ENCODE measurements around the gene SSH2.

Gene SSH2

GRCh38 chr17:29595943-29596774 lies 333.9 kb downstream of the SSH2 start:
- DNase-seq, result no peak

- no peak for DNase-seq
Observed at GRCh38 chr17:29595107-29595942, 334.7 kb downstream of the SSH2 start.

GRCh38 chr17:29594519-29595090 lies 335.4 kb downstream of the SSH2 start:
- DNase-seq, result no peak

DNA sequence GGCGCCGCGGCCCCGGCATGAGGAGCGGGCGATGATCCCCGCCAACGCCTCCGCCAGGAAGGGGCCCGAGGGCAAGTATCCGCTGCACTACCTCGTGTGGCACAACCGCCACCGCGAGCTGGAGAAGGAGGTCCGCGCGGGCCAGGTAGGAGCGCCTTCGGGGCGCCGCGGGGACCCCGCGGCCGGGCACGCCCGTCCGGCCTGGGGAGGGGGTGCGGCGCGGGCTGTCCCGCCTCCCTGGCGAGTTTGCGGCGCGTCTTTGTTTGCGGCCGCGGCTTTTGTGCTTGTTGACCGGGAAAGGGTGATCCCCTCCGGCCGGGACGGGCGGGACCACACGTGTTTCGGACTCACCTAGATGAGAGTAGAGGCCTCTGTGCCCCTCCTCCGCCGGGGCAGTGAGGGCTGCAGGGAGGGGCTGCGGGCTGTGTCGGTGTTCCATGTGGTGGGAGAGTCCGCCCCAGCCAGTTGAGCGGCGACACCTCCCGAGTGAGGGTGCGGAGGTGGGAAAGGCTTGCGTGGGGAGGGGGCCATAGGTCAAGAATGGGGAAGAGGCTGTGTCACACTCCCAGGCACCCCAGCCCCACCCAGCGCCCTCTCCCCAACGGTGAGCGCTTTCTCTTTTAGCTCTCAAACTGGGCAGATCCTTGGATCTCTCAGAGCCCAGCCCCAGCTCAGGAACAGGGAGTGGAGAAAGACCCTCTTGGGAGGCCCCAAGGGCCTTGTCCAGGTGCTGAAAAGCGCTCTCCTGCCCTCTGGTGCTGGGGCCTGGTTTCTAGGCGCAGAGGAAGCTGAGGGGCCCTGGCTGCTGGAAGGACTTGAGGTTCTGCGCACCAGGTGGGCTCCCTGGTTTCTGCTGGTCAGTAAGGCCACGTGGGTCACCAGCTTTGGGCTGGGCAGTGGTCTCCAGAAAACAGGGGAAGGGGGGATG lies 336.2 kb downstream of the SSH2 start:
- DNase-seq, result peak; percentile 55

DNA sequence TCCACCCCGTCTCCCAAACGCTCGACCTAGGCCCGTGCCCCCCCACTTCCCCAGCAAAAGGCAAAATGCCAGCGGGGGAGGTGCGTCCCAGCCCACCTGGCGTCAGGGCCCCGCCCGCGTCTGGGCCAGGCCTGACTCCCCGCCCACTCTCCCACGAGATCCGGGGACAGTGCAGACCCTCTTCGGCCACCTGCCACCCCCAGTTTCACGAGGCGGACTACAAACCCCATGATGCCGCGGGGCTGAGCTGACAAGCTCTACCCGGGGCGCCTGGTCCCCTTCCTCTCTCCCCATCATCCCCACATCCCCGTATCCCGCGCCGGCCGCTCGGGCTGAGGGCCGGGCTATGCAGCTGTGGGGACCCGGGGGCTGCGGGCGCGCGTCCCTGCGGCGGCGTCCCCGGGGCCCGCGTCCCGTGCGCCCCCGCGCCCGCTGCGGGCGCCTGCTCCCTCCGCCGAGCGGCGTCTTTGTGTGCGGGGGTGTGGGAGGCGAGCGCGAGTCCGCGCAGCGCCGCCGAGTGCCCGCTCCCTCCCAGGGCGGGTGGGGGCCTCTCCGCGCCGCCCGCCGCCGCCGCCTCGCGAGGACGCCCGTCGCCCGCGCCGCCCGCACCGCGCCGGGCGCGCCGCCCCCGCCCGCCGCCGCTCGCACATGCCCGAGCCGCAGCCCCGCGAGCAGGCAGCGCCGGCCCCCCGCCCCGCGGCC lies 337.0 kb downstream of the SSH2 start, which contains the start of gene ANKRD13B:
Gene ANKRD13B, plus strand, starts transcription at position 283 of the 702 bp plus-strand sequence. CDS start 490 bp downstream, outside the sequence.
- peak; percentile 74 for DNase-seq

- peak; percentile 93 for DNase-seq
Observed at GRCh38 chr17:29591737-29592608, 338.1 kb downstream of the SSH2 start.

DNA sequence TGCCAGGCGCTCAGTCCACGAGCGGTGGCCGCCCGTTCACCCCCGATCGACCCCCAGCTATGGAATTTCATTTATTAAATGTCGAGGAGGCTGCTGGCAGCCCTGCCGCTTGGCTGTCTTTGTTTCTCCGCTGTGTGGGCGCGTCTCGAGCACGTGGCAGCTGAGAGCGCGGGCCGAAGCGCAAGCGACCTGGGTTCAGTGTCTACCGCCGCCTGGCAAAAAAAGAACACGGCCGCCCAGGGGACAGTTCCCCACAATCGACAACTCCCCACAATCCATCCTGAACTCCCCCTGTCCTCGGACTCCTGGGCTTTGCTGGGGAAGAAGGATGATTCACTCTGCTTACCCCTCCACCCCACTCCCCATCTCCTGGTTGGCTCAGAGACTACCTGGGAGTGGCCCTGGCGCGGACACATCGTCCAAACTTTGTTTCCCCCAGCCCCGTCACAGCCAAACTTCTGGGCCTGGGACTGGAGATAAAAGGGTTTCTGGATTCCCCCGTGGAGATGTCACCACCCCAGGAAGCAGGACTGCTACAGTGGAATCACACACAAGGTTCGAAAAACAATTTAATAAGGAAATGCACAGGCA lies 338.8 kb downstream of the SSH2 start:
- DNase-seq, result peak; percentile 70

DNA sequence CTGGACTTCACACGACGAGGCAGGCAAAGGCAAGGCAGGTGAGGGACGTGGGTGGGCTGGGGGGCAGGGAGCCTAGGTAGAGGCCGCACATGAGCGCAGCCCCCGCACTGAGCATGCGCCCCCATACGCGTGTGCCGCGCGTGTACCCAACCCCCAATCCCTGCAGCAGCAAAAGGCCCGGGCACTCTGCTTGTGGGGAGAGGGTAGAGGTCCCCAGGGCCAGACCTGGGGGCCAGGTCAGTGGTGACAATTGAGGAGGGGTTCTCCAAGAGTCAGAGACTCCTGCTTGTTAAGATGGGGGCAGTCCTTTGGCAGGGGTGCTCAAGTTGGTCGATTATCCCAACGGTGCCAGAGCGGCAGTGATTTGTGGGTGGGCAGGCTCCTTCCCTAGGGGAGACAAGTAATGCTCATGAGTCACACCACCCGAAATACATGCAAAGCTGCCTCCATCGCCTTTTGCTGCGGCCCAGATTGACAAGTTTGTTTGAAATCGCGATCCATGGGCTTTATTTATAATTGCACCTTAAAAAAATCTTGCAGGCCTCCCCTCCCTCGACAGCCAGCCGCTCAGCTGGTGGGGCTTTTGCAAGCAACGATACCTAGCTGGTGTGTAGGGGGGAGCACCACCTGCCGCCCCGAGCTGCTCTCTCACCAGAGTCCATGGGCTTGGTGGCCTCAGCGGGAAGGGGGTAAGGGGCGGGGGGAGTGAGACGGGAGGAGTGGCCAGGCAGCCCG lies 339.4 kb downstream of the SSH2 start:
- peak; percentile 54 for DNase-seq

- DNase-seq, result peak; percentile 84
Observed at GRCh38 chr17:29589524-29590410, 340.3 kb downstream of the SSH2 start, which contains the start of gene GIT1. Gene GIT1, minus strand, starts transcription at chr17:29589648. Its CDS starts 270 bp downstream, at chr17:29589378.

- DNase-seq, result peak; percentile 69
Observed at GRCh38 chr17:29588562-29589411, 341.2 kb downstream of the SSH2 start.

DNA sequence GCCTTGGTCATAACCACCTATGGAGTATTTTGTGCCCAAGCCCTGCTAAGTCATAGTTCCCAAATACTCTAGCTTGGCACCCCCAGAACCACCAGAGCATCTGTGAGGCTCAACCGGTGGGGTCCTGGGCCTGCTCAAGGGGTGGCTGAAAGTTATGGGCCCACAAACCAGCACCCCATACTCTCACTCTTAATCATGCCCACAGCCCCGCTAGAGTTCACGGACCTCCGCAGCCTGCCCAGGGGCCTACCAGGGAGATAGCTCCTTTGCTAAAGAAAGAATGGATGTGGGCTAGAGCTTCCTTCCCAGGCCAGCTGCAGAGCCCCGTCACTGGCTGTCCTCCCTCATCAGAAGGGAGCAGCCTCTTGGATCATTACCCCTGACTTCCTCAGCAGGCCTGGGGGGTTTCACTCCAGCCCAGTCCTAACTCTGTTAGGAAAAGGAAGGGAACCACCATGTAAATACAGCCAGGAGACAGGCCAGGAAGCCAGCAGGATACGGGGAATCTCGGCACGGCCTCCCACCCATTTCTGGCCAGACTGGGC lies 341.9 kb downstream of the SSH2 start:
- no peak for DNase-seq

DNA sequence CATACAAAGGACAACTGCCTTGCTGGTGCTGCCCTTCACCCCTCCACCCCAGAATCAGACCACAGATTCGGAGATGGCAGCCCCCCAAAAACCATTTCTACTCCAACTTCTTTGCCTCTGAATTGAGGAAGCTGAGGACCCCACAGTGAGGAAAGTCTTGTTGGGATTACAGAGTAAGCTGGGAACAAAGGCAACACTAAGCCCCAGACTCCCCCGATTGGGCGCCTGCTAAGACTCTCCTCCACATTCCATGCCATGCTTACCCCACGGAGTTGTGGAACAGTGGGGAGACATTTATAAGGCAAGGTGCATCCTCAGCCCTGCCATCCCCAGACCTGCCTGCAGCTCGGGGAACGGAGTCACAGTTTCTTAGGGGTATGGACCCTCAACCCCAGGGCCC lies 342.4 kb downstream of the SSH2 start:
- no peak for DNase-seq

- no peak for DNase-seq
Observed at GRCh38 chr17:29586676-29587469, 343.2 kb downstream of the SSH2 start.

- peak; percentile 47 for DNase-seq
Observed at GRCh38 chr17:29585080-29585751, 344.8 kb downstream of the SSH2 start.

- DNase-seq, result no peak
Observed at GRCh38 chr17:29584452-29585079, 345.5 kb downstream of the SSH2 start.
